NCI-H1092 (cell line): ENCODE data around the gene EIF4E3.

Source experiments
- DNase-seq: peaks from one replicate; lab custom pipeline; 2025; lab: John Stamatoyannopoulos, UW

The EIF4E3 gene

DNA sequence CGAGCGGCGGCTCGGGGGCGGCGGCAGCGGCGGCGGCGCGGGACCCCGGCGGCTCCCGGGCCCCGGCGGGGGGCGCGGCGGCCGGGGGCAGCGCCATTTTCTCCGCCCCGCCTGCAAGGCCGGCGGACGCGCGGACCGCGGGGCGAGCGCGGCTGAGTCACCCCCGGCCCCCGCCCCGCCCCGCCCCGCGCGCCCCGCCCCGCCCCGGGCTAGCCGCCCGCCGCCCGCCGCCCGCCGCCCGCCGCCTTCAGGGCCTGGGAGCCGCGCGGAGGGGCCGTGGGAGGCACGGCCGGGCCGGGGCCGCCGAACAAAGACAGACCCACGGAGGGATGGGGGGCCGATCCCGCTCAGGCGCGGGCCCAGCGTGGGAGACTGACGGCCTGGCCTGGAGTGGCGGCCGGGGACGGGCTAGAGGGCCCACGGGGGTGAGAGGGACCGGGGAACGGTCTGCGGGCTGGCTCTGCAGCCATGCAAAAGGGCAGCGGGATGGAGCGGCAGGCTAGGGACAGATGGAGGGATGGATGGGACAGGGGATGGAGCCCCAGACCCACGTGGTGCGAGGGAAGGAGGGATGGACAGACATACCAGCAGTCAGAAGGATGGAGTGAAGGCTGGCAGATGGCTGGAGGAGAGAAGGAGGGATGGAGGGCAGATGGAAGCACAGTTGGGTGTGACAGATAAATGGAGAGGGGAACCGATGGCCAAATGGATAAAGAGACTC, at the start of gene EIF4E3:
TSS of gene EIF4E3 (minus strand) at position 132 of the 721 bp plus-strand sequence. CDS start at position 97, 35 bp downstream.
- DNase-seq = no peak

DNA sequence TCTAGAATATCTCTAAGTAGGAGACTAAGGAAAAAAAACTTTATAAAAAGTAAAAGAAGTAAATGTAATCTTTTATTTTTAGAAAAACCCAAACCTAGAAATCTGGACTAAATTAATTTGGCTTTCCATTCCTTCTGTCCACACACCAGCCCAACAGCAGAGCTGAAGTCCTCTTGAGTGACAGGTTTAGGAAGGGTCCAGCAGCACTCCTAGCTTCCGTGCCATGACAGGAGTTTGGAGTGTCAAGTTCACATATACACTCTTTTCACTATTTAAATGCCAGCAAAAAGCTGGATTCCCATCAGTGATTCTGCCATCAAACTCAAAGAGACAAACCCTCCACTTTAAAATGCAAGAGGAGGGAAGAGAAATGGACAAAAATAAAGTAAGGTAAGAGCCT, 46.7 kb upstream of the EIF4E3 start:
- DNase-seq = no peak

DNA sequence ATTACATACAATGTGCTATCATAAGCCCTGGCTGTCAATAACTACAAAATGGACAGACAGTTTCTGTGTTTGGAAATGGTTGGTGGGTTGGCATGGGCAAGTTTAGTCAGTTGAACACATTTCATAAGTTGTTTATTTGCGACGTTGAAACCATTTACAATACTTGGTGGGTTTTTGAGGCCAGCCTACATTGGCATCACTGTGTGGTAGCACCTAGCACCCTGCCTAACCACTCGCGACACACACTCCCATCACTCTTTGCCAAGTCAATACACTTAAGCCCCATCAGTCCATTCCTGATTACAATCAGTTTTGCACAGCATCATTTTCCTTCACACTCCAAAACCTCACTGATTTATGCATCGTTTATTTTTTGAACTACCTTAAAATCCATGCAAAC, 45.9 kb upstream of the EIF4E3 start:
- DNase-seq = no peak

DNA sequence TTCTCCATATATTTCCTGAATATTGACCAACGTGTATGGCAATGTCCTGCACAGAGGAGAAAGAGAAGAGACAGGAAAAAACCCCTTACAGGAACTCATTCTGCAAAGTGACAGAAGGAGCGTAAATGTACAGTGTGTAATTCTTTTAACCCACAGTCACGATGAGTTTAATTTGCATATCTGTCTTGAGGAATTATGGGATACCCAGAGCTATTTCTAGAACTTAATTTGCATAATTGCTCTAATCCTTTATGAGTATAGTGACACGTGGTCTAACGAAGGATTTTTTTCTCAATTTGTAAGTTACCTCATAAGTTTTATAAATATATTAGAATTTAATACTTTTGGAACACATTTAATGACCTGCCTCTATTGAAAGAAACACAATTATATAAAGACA, 38.2 kb upstream of the EIF4E3 start:
- no peak for DNase-seq

DNA sequence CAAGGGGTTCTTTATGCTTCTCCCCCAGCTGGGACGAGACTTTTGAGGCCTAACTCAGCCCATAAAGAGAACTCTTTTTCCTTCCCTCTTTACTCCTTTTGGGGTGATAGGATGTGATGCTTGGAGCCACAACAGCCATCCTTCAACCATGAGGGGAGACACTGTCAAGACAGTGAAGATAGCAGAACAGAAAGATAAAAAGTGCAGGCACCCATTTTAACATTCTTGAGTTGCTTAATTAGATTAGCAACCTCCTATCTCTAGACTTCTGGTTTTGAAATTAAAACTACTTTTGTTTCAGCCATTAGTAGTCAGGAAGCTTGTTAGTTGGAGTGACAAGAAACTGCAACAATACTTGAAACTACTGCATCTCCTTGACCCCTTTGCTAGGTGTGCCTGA, 34.9 kb upstream of the EIF4E3 start:
- DNase-seq = no peak

DNA sequence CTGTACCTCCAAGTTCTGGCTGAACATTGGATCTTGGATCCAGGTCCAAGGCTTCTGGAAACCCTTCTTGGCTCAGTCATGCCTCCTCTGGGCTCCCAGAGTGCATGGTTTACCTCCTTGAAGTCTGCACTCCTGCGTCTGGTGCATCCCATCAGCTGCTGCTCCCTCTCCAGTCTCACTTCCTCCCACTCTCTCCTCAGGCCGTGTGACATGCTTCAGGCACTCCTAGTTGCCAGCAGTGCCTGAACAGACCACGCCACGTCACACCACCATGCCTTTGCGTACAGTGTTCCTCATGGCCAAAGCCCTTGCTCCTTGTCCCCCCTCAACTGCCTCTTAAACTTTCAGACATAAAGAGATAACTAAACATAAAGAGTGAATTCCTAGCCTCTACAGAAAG, 34.2 kb upstream of the EIF4E3 start:
- DNase-seq = no peak

DNA sequence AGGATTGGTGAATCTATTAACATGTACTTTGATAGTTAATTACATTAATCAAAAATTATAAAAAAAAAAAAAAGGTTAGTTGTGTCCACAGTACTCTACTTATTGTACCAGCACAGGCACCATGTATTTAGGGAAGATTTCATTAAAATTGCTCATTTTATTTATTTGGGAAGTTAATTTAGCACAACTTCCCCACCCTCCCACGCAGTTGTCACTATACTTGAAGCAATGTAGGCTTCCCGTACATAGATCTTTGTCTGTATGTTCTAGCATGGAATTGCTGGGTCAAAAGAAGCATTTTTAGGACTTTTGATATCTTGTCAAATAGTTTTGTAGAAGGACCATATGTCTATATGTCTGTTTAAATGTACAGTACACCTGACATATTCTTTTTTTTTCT, 32.9 kb upstream of the EIF4E3 start:
- DNase-seq = no peak

DNA sequence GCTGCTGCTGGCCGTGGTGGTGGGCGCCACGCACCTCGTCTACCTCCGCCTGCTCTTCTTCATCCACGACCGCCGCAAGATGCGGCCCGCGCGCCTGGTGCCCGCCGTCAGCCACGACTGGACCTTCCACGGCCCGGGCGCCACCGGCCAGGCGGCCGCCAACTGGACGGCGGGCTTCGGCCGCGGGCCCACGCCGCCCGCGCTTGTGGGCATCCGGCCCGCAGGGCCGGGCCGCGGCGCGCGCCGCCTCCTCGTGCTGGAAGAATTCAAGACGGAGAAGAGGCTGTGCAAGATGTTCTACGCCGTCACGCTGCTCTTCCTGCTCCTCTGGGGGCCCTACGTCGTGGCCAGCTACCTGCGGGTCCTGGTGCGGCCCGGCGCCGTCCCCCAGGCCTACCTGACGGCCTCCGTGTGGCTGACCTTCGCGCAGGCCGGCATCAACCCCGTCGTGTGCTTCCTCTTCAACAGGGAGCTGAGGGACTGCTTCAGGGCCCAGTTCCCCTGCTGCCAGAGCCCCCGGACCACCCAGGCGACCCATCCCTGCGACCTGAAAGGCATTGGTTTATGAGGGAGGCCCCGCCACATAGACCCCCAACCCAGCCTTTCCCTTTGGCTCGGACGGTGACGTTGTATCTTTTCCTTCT, 29.5 kb upstream of the EIF4E3 start:
- no peak for DNase-seq

DNA sequence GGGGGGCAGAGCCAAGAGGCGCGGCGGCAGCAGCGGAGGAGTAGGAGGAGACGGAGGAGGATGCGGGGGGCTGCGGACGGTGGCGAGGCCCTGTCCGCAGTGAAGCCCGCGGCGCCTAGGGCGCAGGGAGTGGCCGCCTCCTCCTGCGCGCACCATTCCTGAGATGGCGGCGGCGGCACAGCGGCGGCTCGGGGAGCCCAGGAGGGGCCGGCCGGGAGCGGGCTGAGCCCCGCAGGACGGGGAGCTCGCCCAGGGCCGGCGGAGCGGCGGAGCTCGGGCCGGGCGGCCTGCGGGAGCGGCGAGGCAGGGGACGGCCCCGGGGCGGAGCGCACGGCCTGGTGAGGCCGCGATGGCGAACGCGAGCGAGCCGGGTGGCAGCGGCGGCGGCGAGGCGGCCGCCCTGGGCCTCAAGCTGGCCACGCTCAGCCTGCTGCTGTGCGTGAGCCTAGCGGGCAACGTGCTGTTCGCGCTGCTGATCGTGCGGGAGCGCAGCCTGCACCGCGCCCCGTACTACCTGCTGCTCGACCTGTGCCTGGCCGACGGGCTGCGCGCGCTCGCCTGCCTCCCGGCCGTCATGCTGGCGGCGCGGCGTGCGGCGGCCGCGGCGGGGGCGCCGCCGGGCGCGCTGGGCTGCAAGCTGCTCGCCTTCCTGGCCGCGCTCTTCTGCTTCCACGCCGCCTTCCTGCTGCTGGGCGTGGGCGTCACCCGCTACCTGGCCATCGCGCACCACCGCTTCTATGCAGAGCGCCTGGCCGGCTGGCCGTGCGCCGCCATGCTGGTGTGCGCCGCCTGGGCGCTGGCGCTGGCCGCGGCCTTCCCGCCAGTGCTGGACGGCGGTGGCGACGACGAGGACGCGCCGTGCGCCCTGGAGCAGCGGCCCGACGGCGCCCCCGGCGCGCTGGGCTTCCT, 28.8 kb upstream of the EIF4E3 start, which contains the start of gene GPR27:
TSS of gene GPR27 (plus strand) at position 155 of the 909 bp plus-strand sequence. CDS start at position 350, 195 bp downstream.
- peak; percentile 17 for DNase-seq

DNA sequence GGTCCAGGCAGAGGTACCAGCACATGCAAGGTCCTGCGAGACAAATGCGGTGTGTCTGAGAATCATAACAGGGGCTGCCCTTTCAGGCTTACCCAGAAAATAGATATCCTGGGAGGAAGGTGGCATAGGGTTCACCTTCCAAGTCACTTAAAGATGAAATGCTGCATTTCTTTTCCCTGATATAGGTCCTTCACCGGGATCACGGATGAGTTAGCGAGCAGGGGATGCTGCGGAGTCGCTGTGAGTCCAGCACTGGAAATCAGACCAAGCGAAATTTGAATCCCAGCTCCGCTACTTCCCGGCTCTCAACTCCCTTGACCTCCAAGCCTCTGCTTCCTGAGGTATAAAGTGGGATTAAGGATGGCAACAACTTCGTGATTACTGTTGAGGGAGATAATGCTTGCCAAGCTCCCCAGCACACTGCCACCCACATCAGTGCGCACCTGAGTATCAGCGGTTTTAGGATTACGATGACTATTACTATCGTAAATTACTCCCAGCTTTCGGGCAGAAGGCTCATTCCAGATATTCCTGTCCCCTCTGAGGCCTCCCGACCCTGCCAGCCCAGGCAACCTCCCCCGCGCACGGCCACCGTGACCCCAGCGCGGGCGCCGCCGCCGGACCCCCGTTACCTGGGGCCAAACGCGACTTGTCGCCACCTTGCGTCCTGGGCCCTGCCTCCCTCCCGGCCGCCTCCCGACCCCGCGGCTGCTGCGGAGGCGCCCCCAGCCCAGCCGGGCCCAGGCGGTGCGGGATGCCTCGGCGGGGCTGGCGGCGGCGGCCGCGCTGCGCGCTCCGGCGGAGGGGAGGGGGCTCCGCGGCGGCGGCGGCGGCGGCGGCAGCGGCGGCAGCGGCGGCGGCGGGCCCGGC, 27.9 kb upstream of the EIF4E3 start:
- DNase-seq = no peak

DNA sequence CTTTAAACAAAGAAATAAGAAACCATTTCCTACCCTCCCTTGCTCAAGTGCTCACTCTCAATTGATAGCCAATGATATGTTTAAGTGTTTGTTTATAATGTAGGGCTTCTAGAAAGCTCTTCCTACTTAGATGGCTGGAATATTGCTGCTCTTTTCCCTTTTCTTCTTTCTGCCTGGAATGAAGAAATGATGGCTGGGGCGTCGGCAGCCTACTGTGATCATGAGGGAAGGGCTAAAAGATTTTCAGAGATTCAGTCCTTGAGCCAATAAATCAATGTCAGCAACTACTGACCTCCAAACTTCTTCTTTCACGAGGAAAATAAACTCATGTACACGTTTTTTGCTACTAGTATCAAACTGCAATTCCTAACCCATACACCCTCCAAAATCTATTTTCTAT, 26.4 kb upstream of the EIF4E3 start:
- DNase-seq = no peak

DNA sequence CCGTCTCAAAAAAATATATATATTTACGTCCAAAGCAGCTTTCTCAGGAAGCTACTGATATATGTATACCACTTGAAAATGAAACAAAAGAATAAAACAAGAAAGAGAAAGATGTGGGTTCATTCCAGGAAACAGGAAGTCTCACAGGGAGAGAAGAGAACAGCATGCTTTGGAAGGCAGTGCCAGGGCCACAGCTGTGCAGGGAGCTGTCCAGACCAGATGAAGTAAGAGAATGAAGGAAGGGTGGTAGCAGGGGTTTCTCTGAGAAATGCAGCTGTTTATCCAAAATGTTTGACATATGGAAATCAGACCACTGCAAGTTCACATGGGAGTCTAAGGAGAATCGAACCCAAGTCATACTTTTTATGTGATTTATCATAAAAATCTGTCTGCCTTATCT, 19.5 kb upstream of the EIF4E3 start:
- DNase-seq = no peak

DNA sequence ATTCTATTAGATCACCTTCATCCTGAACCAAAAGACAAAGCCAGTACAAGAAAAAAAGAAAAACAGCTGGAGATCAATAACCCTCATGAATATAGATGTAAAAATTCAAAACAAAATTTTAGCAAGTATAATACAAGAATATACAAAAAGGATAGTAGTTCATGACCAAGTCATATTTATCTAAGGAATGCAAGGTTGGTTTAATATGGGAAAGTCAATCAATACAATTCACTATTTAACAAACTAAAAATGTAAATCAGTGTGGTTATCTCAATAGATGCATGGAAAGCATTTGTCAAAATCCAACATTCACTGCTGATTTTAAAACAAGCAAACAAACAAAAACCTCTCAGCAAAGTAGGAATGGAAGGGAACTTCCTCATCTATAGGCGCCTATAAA, 17.4 kb upstream of the EIF4E3 start:
- no peak for DNase-seq

DNA sequence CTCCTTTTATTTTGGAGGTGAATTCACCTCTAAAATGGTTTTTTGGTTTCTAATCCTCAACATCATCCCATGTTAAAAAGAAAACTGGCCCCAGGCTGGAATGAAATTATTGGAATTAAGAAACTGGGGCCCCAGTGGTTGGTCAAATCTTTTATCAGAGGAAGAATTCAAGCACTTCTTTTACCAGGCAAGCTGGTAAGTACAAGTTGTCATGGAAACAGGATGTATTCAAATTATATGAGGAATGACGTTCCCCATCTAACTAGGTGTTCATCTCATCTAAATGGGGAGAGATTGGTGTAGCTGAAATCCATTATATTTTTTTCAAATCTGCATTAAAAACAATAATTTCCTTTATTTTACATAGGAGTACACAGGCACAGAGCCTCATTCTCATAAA, 9.7 kb upstream of the EIF4E3 start:
- DNase-seq = no peak

DNA sequence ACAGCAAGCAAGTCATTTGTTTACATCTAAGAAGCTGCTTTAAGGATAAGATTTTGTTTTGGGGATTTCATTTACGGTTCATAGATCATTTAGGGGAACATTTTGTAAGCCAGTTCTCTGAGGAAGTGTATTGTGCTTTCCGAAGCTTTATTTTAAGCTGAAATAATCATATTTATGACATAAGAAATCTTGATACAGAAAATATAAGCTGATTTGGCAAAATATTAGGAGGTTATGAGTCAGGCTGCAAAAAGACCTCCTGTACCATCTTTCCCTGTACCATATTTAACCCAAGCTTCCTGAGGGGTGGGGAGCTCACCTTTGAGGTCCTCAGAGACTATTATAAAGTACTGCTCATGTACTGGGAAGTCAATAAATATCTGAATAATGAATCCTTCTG, 8.1 kb upstream of the EIF4E3 start:
- DNase-seq = no peak

DNA sequence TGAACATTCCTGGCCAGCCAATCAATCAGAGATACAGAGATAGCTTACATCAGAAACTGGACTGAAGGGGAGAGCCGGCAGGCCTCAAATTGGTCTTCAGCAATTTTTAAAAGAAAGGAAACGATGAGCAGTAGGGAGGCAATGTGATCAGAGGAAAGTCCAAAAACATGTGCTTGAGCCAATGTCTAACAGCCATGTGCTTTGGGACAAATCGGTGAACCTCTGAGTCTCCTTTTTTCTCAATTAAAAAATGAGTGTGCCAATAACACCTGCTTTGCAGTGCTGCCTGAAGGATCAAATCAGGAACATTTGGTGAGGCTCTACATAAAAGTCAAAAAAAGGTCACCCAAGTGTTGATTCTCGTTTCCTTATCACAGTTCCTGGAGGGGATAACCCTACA, 7.4 kb upstream of the EIF4E3 start:
- no peak for DNase-seq

DNA sequence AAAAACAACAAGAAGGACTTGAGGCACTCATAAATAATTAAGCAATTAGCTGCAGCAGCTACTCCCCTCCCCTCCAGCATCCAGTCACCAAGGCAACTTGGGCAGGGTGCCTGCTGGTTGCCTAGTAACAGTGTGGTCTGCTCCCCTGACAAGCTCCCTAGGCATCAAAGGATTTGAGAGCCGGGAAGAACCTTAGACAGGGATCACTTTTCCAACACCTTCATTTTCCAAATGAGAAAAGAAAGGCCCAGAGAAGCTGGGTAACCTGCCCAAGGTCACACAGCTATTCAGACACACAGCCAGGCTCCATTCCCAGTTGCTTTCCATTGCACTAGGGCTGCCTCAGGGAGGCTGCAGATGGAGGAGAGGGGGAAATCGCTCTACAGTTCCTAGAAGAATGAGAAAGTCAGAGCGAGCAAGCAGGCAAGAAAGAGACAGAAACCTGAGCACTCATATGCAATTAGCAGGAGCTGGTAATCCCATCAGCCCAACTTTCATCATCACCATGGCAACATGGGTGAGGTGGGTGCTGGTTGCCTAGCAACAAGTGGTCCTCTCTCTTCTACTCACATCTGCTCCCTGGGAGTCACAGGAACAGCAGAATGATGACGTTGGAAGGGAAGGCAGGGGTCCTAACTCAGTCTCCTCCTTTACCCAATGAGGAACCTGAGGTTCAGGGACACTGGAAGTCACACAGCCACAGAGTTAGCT, 3.6 kb upstream of the EIF4E3 start:
- DNase-seq = no peak

DNA sequence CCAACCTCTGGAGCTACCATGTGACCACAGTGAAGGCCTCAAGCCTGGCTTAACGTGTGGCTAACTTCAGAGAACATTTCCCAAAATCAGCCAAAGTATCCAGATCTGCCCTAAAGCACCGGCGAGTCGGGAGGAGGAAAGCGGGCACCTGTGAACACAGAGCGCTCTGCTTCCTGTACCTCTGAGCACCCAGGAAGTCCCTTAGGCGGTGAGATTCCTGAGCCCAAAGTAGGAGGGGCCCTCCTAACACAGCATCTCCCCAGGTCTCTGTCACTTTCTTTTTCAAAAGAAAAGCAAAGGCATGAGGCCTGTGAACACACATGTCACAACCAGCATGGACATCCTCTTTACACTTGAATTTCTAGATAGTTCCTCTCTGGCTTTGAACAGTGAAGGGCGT, 944 bp upstream of the EIF4E3 start:
- DNase-seq = no peak

DNA sequence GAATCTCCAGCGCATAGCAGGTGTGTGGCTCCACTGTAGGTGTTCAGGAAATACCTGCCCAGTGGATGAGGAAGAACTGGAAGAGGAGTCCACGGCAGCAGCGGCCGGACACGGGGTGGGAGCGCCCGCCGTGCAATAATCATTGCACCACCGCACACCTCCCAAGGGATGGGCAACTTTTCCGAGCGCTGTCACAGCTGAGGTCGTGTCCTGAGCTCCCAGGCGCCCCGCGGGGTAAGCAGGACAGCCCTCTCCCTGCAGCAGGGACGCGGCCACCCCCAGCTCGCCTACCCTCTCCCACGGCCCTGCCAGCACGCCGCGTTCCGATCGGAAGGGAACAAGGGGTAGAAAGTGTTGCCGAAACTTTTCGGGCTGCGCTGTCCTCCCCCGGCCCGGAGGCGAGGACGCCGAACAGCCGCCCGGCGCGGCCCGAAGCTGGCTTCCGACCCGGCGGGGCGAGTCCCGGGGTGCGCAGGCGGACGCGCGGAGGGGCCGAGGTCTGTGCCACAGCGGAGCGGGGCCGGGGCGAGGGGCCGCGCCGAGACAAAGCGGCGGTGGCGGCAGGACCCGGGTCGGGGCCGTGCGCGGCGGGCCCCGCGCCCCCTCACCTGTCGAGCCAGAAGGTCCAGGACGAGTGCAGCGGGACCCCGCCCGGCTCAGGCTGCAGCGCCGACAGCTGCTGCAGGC, 475 bp downstream of the EIF4E3 start:
- DNase-seq = no peak

DNA sequence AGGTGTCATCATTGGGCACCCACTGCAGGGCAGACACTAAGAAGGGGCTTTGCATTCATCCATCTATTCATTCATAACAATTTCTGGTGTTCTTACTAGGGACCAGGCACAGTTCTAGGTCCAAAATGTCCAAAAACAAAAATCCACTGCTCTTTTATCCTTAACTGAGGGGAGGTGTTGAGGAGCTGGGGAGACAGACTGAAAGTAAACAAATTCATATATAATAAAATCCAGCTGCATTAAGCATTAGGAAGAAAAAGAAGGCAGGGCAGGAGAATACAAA, 1.1 kb downstream of the EIF4E3 start:
- DNase-seq = no peak
